Skeletal muscle cell (primary cell): ENCODE data around the gene CTXND1.
"Not testable (repeated sequence)": the region's sequence is repeated elsewhere in the genome, so short reads cannot be mapped to it uniquely, and the experiment has no call there.

Source experiments
- DNase-seq: peaks from one replicate; pipeline ENCODE4 v3.0.0-alpha.2; 2010; ENCODE audit warnings: low read depth
- H3K4me3 ChIP-seq: 2 replicates; pipeline ENCODE4 v1.5.1; 2011; ENCODE audit warnings: low read depth, mild to moderate bottlenecking, control low read depth, low read length, moderate library complexity

CTXND1 gene

GRCh38 chr15:80168421-80168820, 83.6 kb downstream of the CTXND1 start:
- DNase-seq = no peak
- no peak overlapping the region for H3K4me3 ChIP-seq

DNA sequence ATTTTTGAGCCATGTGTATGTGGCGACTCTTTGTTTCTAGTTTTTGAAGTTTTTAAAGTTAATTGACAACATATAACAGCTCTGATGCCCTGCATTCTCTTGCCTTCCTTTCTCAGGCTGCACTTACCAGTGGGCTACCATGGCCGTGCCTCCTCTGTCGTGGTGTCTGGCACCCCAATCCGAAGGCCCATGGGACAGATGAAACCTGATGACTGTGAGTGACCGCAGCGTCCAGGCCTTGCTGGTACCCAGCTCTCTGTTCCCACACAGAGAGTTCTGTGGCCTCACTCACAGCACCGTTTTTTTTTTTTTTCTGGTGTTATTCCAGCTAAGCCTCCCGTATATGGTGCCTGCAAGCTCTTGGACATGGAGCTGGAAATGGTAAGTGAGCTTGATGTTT, 84.1 kb downstream of the CTXND1 start:
- no peak overlapping the region for H3K4me3 ChIP-seq
- no peak for DNase-seq

- no peak overlapping the region for H3K4me3 ChIP-seq
- no peak for DNase-seq
These were observed 88.1 kb downstream of the CTXND1 start for GRCh38 chr15:80163897-80164296.

- no peak overlapping the region for H3K4me3 ChIP-seq
- DNase-seq = no peak
These were observed 88.8 kb downstream of the CTXND1 start for GRCh38 chr15:80163217-80163616.

DNA sequence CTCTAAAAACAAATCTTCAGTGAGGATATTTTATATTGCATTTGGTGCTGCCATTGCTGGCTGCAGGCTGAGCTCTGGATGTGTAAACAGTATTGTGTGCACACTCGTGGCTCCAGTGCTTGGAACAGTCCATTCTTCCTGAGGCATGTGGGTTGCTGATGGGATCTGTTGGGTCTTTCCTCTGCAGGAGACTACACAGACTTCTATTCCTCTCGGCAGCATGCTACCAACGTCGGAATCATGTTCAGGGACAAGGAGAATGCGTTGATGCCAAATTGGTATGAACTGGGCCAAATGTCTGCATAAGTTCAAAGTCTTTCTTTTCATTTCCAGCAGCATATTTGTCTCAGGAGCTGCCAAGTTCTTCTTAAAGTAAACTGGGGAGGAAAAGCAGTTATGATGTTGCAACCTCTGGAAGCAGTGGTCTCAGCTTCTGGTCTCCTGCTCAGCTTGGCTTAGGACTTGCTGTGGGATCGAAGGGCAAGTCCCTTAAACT, 89.9 kb downstream of the CTXND1 start:
- DNase-seq = no peak

DNA sequence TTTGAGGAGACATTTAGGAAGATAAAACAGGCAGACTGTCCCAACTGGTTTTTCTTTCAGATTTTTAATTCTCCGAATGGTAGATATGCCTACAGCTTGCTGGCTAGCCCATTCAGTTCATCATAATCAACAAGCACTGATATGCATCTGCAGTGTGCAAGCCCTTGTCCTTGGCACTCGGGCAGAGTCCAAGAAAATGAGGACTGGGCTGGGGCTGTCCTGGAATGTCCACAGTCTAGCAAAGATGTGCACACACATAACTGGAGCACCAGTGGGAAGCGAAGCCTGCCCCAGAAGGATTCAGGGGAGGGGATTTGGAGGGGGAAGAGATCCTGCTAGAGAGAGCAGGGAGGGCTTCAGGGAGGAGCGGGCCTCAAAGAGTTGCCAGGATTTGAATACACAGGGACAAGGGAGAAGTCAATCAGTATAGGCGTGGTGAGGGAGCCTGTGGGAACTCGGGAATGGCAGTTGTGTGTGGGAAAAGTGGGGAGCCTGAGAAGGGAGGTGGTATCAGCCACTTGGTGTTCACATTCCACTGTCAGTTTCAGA, 90.5 kb downstream of the CTXND1 start:
- no peak overlapping the region for H3K4me3 ChIP-seq
- DNase-seq = no peak

More for the DNA sequence above, 89.9 kb downstream of the CTXND1 start:
- no peak overlapping the region for H3K4me3 ChIP-seq

- peak; percentile 85 for DNase-seq
- H3K4me3 ChIP-seq = no peak overlapping the region
These were observed 91.3 kb downstream of the CTXND1 start for GRCh38 chr15:80160570-80161156.

GRCh38 chr15:80159811-80160569, 92.0 kb downstream of the CTXND1 start:
- no peak overlapping the region for H3K4me3 ChIP-seq
- no peak for DNase-seq

- no peak overlapping the region for H3K4me3 ChIP-seq
- no peak for DNase-seq
These were observed 92.7 kb downstream of the CTXND1 start for GRCh38 chr15:80159301-80159700.

GRCh38 chr15:80157215-80157614, 94.8 kb downstream of the CTXND1 start:
- no peak for DNase-seq
- no peak overlapping the region for H3K4me3 ChIP-seq

- no peak for DNase-seq
These were observed 95.8 kb downstream of the CTXND1 start for GRCh38 chr15:80156176-80156720.

GRCh38 chr15:80155378-80156175, 96.4 kb downstream of the CTXND1 start:
- DNase-seq, H3K4me3 ChIP-seq: not testable (repeated sequence)

More at GRCh38 chr15:80156176-80156720, 95.8 kb downstream of the CTXND1 start:
- H3K4me3 ChIP-seq = no peak overlapping the region

DNA sequence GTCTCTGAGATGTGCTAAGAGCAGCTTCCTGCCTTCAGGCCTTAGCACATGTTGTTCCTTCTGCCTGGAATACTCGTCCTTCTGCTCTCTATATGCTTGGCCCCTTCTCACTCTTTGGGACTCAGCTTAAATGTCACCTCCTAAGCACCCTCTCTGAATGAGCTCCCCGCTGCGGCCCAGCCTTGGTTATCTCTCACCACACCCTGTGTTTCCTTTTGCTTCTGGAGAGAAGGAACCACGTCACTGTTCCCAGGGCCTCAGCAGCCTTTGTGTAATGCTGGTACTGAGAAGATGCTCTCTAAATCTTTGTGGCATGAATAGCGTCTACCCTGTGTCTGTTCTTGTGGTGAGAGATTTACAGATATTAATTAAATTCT, 97.0 kb downstream of the CTXND1 start:
- DNase-seq = no peak

DNA sequence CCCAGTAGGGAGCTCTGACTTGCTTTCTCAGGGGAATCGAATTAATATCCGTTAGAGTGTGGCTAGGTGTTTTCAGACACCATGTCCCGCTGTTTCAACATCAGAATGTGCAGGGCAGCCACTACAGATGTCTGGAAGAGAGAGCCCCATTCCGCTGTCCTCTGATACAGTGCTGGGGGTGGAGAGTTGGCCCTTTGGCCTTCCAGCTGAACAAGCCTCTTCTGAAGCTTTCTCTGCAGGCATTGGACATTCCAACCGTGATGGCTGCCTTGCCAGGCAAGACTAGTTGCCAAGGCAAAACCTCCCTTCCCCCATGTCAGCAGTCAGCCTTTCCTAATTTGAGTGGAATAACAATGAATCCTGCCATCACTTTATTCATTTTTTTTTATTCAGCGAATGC, 97.7 kb downstream of the CTXND1 start:
- no peak for DNase-seq
- no peak overlapping the region for H3K4me3 ChIP-seq

More for the DNA sequence above, 97.0 kb downstream of the CTXND1 start:
- no peak overlapping the region for H3K4me3 ChIP-seq

- DNase-seq = no peak
- peak overlapping the region; percentile 68 for H3K4me3 ChIP-seq
These were observed 98.1 kb downstream of the CTXND1 start for GRCh38 chr15:80153900-80154299.

GRCh38 chr15:80152896-80153876, 98.8 kb downstream of the CTXND1 start, which contains the start of gene FAH:
Gene FAH, plus strand, starts transcription at chr15:80152999. Its CDS starts 56 bp downstream, at chr15:80153055.
- peak within 1 kb of the TSS; percentile 68 for H3K4me3 ChIP-seq
- DNase-seq = no peak

- DNase-seq = peak; percentile 87
- peak overlapping the region; percentile 68 for H3K4me3 ChIP-seq
These were observed 99.7 kb downstream of the CTXND1 start for GRCh38 chr15:80152180-80152895.

DNA sequence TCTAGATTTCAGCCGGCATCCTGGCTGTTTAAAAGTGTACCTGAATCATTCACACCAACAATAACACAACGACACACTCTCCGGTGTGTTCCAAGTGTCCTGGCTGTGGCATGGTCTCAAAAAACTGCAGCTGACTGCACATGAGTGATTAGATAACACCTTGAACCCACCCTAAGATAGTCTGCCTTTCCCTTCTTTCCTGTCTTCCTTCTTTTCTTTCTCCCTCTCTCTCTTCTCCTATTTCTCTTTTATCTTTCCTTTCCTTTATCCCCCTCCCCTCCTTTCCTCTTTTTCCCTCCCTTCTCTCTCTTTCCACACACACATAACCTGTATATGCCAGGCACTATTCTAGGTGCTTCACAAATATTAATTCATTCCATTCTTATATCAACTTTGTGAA, 100.4 kb downstream of the CTXND1 start:
- no peak overlapping the region for H3K4me3 ChIP-seq
- DNase-seq = no peak
